Ecto neural progenitor cell (in vitro differentiated cells): ENCODE data around the gene PACS2.
"Not testable (repeated sequence)": the region's sequence is repeated elsewhere in the genome, so short reads cannot be mapped to it uniquely, and the experiment has no call there.

Experiments used
- DNase-seq: peaks from one replicate; pipeline ENCODE4 v3.0.0-alpha.2; 2018; ENCODE audit warnings: low spot score

The PACS2 gene

GRCh38 chr14:105314287-105315200, at the start of gene PACS2:
PACS2 (plus strand) TSS chr14:105314748; CDS start chr14:105314919, 171 bp downstream.
- DNase-seq = peak; percentile 80

GRCh38 chr14:105267820-105268548, 46.6 kb upstream of the PACS2 start:
- no peak for DNase-seq

GRCh38 chr14:105268736-105269354, 45.7 kb upstream of the PACS2 start:
- no peak for DNase-seq

- no peak for DNase-seq
Observed at GRCh38 chr14:105269405-105269804, 45.1 kb upstream of the PACS2 start.

DNA sequence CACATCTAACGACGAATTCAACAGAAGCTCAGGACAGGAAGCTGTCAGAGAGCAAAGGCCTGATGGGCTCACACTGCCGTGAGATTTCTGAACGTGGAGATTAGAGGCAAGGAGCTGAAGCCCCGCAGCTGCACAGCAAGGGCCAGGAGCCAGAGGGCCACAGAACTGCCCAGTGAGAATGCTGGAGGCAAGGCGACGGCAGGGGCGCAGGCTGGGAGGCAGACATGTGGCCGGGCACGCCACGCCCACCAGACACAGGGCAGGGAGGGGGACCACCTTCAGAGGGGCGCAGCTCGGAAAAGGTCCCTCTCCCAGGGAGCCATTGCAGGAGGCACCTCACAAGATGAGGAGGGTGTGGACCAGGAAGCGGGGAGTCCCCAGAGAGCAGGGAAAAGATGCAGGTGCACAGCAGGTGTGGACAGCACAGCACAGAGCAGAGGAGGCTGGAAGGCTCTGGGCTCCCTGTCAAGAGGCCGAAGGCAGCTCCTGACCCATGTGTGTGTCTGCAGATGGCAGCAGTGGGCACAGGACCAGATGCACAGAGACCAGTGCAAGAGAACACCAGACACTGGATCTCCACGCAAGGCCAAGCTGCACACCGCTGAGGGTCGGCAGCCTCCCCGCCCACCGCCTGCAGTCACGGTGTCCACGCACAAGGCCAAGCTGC, 43.2 kb upstream of the PACS2 start:
- no peak for DNase-seq

DNA sequence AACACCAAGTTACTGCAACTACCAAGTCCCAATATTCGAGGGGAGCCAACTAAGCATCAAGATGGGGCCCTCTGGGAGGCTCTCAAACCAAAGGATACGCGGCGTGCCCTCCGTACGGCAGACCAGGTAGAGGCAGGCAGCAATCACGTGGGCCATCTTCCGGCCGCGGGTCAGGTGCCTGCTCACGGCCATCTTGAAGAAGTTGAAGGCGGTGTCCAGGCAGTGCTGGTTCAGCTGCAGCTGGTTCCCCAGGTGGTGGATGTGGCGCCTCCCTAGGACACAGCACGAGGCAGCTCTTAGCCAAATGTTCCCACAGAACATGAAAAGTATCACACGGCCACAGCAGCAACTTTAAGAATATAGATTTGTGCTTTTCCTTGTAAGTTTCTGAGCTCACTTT, 41.9 kb upstream of the PACS2 start:
- DNase-seq = no peak

GRCh38 chr14:105273062-105273461, 41.5 kb upstream of the PACS2 start:
- DNase-seq = no peak

DNA sequence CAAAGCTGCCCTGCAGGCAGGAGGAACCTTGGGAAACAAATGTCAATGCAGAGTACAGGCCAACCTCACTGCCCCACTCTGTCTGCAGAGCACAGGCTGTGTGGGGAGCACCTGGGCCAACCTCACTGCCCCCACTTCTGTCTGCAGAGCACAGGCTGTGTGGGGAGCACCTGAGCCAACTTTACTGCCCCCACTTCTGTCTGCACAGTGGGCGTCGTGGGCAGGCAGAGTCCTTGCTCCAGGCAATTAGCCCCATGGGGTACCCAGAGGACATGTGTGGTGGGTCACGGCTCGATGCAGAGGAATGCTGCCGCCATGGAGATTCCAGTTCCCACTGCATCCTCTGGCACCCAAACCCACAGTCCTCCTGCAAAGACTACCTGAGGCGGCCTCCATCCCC, 39.9 kb upstream of the PACS2 start:
- no peak for DNase-seq

DNA sequence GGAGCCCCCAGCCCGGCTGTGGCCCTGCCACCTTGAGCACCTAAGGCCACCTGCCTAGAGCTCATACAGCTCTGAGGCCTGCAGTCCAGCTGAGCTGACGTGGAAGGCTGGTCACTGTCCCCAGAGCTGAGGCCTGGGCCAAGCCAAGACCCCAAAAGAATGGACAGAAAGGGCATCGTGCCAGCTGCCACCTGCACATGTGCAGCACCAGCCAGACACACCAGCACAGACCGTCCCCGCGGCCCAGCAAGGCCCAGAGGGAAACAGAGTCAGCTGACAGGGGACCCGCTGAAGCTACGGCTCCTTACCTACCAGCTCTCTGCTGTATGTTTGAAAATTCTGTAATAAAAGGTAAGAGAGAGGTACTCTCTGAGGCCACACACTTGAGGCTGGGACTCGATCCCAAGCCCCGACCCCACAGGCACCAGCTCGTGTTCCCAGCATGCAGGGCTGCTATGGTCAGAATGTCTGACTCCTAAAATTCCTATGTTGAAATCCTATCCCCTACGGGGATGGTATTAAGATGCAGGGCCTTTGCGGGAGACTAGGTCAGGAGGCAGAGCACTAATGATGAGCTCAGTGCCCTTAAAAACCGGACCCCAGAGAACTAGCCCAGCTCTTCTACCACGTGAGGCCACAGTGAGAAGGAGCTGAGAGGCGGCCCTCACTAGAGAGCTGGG, 39.1 kb upstream of the PACS2 start:
- DNase-seq = no peak

- not testable (repeated sequence) for DNase-seq
Observed at GRCh38 chr14:105277448-105277847, 37.1 kb upstream of the PACS2 start.

- no peak for DNase-seq
Observed at GRCh38 chr14:105279642-105280361, 34.7 kb upstream of the PACS2 start.

- DNase-seq = no peak
Observed at GRCh38 chr14:105280525-105280924, 34.0 kb upstream of the PACS2 start.

- DNase-seq = no peak
Observed at GRCh38 chr14:105281371-105282097, 33.0 kb upstream of the PACS2 start.

- no peak for DNase-seq
Observed at GRCh38 chr14:105282098-105282725, 32.3 kb upstream of the PACS2 start.

- no peak for DNase-seq
Observed at GRCh38 chr14:105283028-105283427, 31.5 kb upstream of the PACS2 start.

- DNase-seq = no peak
Observed at GRCh38 chr14:105283899-105284298, 30.6 kb upstream of the PACS2 start.

DNA sequence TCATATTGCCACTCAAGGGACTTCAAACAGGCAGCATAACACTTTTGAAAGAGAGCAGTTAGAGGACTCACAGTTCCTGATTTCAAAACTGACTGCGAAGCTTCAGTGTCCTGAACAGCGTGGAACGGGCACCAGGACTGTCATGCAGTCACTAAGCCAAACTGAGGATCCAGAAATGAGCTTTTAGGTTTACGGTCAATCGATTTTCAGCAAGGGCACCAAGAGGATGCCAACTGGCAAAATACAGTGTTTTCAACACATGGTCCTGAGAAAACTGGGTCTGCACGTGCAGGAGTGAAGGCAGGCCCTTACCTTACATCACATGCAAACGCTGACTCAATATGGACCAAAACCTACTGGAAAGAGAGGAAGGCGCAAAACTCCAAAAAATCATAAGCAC, 29.4 kb upstream of the PACS2 start:
- no peak for DNase-seq

GRCh38 chr14:105286759-105287144, 27.8 kb upstream of the PACS2 start:
- no peak for DNase-seq

GRCh38 chr14:105287249-105288102, 27.1 kb upstream of the PACS2 start:
- DNase-seq = no peak
